ENCODE data around the gene NHLRC1.

Gene NHLRC1

DNA sequence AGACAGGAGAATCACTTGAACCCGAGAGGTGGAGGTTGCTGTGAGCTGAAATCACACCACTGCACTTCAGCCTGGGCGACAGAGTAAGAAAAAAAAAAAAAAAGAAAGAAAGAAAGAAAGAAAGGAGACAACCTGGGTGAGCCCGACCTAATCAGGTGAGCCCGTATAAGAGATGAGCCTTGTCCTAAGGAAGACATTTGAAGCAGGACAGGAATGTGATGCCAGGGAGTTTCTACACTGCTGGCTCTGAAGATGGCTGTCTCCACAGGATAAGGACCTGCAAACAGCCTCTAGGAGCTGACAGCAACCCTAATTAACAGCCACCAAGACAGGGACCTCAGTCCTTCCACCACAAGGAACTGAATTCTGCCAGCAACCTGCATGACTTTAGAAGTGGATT is 41.9 kb downstream of the NHLRC1 start:
- no peak for DNase-seq

DNA sequence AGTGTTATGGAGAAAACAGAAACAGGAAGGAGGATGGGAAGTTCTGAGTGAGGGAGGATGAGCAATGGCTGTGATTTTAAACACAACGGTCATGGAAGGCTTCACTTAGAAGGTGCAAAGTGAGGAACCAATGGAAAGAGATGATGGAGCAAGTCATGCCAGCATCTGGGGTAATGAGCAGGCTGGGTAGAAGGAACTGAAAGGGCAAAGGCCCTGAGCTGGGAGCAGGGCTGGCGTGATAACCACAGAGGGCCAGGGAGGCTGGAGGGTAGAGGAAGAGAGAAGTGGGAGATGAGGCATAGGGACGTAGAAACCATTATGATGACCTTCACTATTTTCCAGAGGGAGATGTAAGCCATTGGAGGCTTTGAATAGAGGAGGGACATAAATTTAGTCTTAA is 43.6 kb downstream of the NHLRC1 start:
- DNase-seq: no peak

DNA sequence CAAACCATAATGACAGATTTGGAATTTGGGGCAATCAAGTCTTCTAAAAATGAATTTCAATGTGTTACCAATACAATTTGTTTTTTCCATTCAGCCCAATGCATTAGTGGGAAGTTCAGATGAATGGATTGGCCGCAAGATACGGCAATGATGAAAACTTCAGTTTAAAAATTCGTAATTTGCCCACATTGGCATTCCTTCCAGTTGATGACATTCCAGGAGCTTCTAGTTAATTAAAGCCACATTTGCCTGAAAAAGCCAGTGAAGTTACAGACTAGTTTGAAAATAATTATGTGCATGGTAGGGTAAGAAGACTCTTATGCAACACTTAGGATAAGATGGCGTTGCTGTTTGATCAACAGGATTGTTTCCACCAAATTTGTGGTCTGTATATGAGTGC is 46.2 kb downstream of the NHLRC1 start:
- DNase-seq: no peak

DNA sequence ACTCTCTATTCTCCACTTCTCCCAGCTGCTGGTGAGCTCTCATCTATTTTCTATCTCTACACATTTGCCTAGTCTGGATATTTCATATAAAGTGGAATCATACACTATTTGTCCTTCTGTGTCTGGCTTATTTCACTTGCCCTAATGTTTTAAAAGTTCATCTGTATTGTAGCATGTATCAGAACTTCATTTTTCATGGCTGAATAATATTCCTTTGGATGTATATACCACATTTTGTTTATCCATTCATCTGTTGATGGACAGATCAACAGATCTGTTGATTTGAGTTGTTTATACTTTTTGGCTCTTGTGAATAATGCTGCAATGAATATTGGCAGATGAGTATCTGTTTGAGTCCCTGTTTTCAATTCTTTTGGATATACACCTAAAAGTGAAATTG is 49.6 kb downstream of the NHLRC1 start:
- no peak for DNase-seq

DNA sequence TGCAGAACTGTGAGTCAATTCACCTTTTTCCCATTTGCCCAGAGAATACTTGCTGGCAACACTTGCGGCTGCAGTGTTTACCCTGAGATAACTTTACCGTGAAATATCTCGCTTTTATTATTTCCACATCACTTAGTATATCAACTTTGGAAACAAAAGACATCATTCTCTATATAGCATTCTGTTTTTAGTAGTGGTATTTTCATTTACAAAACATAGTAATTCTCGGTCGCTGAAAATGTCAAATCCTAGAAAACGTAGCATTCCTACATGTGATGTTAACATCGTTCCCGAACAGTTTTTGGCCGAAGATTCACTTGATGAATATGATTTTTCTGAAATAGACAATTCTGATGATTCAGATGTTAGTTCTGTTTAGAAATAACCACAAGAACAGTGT is 52.0 kb downstream of the NHLRC1 start:
- no peak for DNase-seq

Data from activated CD8-positive, alpha-beta memory T cell treated with anti-CD3 and anti-CD28 coated beads, Interleukin-2, amount 50 U/mL, for 48 hours (primary cell).